GM12873 (cell line): ENCODE measurements around the gene DPH6.

ENCODE experiments used
- CTCF ChIP-seq: IDR thresholded peaks from 2 replicates; pipeline ENCODE4 v1.5.1; 2012; ENCODE audit warnings: low read depth, mild to moderate bottlenecking, moderate library complexity, low read length, control low read depth; ENCODE audit not compliant: insufficient read depth; ENCODE audit errors: missing control alignments

The DPH6 gene

GRCh38 chr15:35450492-35450891, 95.5 kb downstream of the DPH6 start:
- no peak for TF ChIP-seq CTCF

GRCh38 chr15:35448294-35448693, 97.7 kb downstream of the DPH6 start:
- TF ChIP-seq CTCF = no peak

- no peak for TF ChIP-seq CTCF
These were observed 100.1 kb downstream of the DPH6 start for GRCh38 chr15:35445891-35446290.

GRCh38 chr15:35444557-35445204, 101.3 kb downstream of the DPH6 start:
- peak; percentile 76 for TF ChIP-seq CTCF

- no peak for TF ChIP-seq CTCF
These were observed 102.6 kb downstream of the DPH6 start for GRCh38 chr15:35443376-35443775.

- TF ChIP-seq CTCF = no peak
These were observed 103.2 kb downstream of the DPH6 start for GRCh38 chr15:35442742-35443141.

GRCh38 chr15:35440265-35440664, 105.7 kb downstream of the DPH6 start:
- no peak for TF ChIP-seq CTCF
